Loucy (cell line): ENCODE results near the gene NHSL1.

Experiments
- H2AFZ ChIP-seq: fragments of 200-600 bp; sonication (generic); 2 replicates; pipeline ENCODE4 v1.6.0; 2016; ENCODE audit warnings: antibody characterized with exemption, mild to moderate bottlenecking, low read length, moderate library complexity
- H3F3A ChIP-seq: fragments of 200-600 bp; 2 replicates; pipeline ENCODE4 v1.6.0; 2016; ENCODE audit warnings: antibody characterized with exemption, low read depth, mild to moderate bottlenecking
- H3K27me3 ChIP-seq: fragments of 200-600 bp; sonication (generic); 2 replicates; pipeline ENCODE4 v1.6.1; 2014; ENCODE audit warnings: low read length, mild to moderate bottlenecking; ENCODE audit not compliant: insufficient read depth, poor library complexity, severe bottlenecking
- H3K36me3 ChIP-seq: fragments of 200-600 bp; sonication (generic); 2 replicates; pipeline ENCODE4 v1.6.1; 2016; ENCODE audit warnings: low read length; ENCODE audit not compliant: insufficient read depth
- H3K4me1 ChIP-seq: fragments of 200-600 bp; sonication (generic); 2 replicates; pipeline ENCODE4 v1.5.1; 2014; ENCODE audit warnings: low read length, mild to moderate bottlenecking; ENCODE audit not compliant: insufficient read depth, poor library complexity, severe bottlenecking
- H3K4me2 ChIP-seq: fragments of 200-600 bp; sonication (generic); 2 replicates; pipeline ENCODE4 v1.6.0; 2014; ENCODE audit warnings: antibody characterized with exemption, low read length, low read depth, mild to moderate bottlenecking; ENCODE audit not compliant: poor library complexity, severe bottlenecking
- H3K4me3 ChIP-seq: fragments of 200-600 bp; sonication (generic); 2 replicates; pipeline ENCODE4 v1.5.1; 2014; ENCODE audit warnings: low read length, mild to moderate bottlenecking, mixed read lengths; ENCODE audit not compliant: poor library complexity, severe bottlenecking
- H3K79me2 ChIP-seq: fragments of 200-600 bp; sonication (generic); 2 replicates; pipeline ENCODE4 v1.6.1; 2014; ENCODE audit warnings: low read length; ENCODE audit not compliant: insufficient read depth
- H3K9ac ChIP-seq: fragments of 200-600 bp; sonication (generic); 2 replicates; pipeline ENCODE4 v1.6.0; 2014; ENCODE audit warnings: mild to moderate bottlenecking, low read depth, low read length, moderate library complexity; ENCODE audit not compliant: poor library complexity, severe bottlenecking
- H3K9me2 ChIP-seq: fragments of 200-600 bp; sonication (generic); replicated peaks from 2 replicates; pipeline ENCODE4 v1.6.1; 2016; ENCODE audit warnings: low read depth, low read length, mixed read lengths
- H3K9me3 ChIP-seq: fragments of 200-600 bp; sonication (generic); 2 replicates; pipeline ENCODE4 v1.6.1; 2014; ENCODE audit warnings: mild to moderate bottlenecking, antibody characterized with exemption, low read length, low read depth; ENCODE audit not compliant: insufficient read depth
- H4K20me1 ChIP-seq: fragments of 200-600 bp; sonication (generic); 2 replicates; pipeline ENCODE4 v1.6.0; 2014; ENCODE audit warnings: antibody characterized with exemption, low read length, mild to moderate bottlenecking; ENCODE audit not compliant: insufficient read depth, poor library complexity, severe bottlenecking
- EZH2phosphoT487 ChIP-seq: fragments of 200-600 bp; IDR thresholded peaks from 2 replicates; pipeline ENCODE4 v1.6.1; 2018; ENCODE audit warnings: antibody characterized with exemption, mild to moderate bottlenecking, moderate library complexity, borderline replicate concordance
- TF ChIP-seq, protein P1 (sequence below): fragments of 200-600 bp; sonication (generic); conservative IDR thresholded peaks from 2 replicates; pipeline ENCODE4 v1.5.1; 2014; ENCODE audit warnings: mild to moderate bottlenecking, antibody characterized with exemption, low read length

NHSL1 gene

DNA sequence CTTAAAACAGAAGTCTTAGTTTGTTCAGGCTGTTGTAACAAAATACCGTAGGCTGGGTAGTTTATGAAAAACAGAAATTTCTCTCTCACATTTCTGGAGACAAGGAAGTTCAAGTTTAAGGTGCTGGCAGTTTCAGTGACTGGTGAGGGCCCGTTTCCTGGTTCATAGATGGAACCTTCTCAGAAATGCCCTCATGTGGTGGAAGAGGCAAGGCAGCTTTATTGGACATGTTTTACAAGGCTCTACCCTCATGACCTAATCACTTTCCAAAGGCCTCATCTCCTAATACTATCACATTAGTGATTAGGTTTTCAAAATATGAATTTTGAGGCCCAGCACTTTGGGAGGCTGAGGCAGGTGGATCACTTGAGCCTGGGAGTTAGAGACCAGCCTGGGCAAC is 92.9 kb downstream of the NHSL1 start:
- peaks cover 3% of the 10 kb centered on the region; the same call in 1 of the 2 replicates for H3F3A ChIP-seq
- H3K4me1 ChIP-seq = peaks cover 25% of the 10 kb centered on the region
- peak overlapping the region; percentile 52; the same call in 1 of the 2 replicates for H2AFZ ChIP-seq
- H3K36me3 ChIP-seq = no peaks in the 10 kb centered on the region; the same call in 1 of the 2 replicates
- peak overlapping the region; percentile 88 for H3K9ac ChIP-seq
- H3K4me2 ChIP-seq = peak overlapping the region; percentile 90
- TF ChIP-seq, protein P1, sequence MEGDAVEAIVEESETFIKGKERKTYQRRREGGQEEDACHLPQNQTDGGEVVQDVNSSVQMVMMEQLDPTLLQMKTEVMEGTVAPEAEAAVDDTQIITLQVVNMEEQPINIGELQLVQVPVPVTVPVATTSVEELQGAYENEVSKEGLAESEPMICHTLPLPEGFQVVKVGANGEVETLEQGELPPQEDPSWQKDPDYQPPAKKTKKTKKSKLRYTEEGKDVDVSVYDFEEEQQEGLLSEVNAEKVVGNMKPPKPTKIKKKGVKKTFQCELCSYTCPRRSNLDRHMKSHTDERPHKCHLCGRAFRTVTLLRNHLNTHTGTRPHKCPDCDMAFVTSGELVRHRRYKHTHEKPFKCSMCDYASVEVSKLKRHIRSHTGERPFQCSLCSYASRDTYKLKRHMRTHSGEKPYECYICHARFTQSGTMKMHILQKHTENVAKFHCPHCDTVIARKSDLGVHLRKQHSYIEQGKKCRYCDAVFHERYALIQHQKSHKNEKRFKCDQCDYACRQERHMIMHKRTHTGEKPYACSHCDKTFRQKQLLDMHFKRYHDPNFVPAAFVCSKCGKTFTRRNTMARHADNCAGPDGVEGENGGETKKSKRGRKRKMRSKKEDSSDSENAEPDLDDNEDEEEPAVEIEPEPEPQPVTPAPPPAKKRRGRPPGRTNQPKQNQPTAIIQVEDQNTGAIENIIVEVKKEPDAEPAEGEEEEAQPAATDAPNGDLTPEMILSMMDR = peak; percentile 43
- TF ChIP-seq EZH2phosphoT487 = no peak
- H3K79me2 ChIP-seq = peaks cover 12% of the 10 kb centered on the region; the same call in 1 of the 2 replicates
- H4K20me1 ChIP-seq = no peaks in the 10 kb centered on the region
- H3K27me3 ChIP-seq = no peaks in the 10 kb centered on the region
- peak overlapping the region; percentile 82 for H3K4me3 ChIP-seq
- no peaks in the 10 kb centered on the region for H3K9me2 ChIP-seq
- no peaks in the 10 kb centered on the region for H3K9me3 ChIP-seq

DNA sequence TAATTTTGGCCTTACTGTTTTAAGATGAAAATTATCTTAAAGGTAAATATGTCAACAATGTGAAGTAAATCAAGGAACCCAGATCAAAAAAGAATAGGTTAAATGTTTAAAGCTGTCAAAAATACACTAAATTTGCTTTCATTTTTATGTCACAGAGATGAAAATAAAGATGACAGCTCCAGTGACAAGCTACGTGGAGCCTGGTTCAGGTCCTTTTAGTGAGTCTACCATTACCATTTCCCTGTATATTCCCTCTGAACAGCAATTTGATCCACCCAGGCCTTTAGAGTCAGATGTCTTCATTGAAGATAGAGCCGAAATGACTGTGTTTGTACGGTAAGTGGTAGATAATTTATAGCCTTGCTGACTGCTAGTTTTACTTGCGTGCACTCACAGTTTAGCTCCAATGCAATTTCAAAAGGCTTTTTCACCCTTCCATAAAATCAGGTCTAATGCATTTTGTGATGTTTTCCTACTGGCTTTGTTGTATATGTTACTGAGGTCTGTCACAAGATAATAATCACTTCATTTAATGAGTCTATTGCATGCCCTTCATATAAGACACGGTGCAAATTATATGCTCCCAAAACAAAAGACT is 93.4 kb downstream of the NHSL1 start:
- no peaks in the 10 kb centered on the region for H3K9me2 ChIP-seq
- no peak for TF ChIP-seq EZH2phosphoT487
- TF ChIP-seq, protein P1 = no peak
- H4K20me1 ChIP-seq = no peaks in the 10 kb centered on the region
- peak overlapping the region; percentile 90 for H3K4me2 ChIP-seq
- H3K4me1 ChIP-seq = peaks cover 20% of the 10 kb centered on the region
- H3K36me3 ChIP-seq = no peaks in the 10 kb centered on the region; the same call in 1 of the 2 replicates
- no peaks in the 10 kb centered on the region for H3K9me3 ChIP-seq
- H3K79me2 ChIP-seq = peaks cover 12% of the 10 kb centered on the region; the same call in 1 of the 2 replicates
- H3K27me3 ChIP-seq = no peaks in the 10 kb centered on the region
- peak overlapping the region; percentile 52; the same call in 1 of the 2 replicates for H2AFZ ChIP-seq
- H3K9ac ChIP-seq = peak overlapping the region; percentile 88
- peak overlapping the region; percentile 82 for H3K4me3 ChIP-seq
- peaks cover 3% of the 10 kb centered on the region; the same call in 1 of the 2 replicates for H3F3A ChIP-seq

DNA sequence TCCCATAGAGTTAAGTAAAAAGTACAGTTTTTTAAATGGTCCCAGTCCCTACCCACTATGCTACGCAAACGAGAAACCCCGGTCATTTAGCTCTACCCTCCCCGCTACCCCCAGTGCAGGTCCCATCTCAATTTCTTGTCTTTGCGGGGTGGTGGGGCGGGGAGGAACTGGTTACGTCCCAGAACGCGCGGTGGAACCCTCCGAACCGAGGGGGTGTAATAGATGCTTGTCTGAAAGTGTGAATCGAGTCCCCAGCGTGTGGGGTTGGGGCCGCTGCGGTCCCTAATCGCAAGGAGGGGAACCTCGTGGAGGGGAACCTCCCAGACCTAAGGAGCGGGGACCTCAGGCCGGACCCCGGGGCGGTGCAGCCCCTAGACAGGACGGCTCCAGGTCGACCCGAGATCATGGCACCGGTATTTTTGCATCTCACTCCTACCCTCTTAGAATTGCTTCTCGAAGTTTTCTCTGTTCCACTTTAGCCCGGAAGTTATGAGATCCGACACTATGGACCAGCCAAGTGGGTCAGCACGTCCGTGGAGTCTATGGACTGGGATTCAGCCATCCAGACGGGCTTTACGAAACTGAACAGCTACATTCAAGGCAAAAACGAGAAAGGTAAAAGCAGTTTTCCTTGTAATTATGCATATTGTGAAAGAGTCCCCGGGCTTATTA is 94.5 kb downstream of the NHSL1 start:
- peaks cover 3% of the 10 kb centered on the region; the same call in 1 of the 2 replicates for H3F3A ChIP-seq
- H3K27me3 ChIP-seq = no peaks in the 10 kb centered on the region
- H3K9me3 ChIP-seq = no peaks in the 10 kb centered on the region
- H3K9ac ChIP-seq = peak overlapping the region; percentile 88
- no peaks in the 10 kb centered on the region for H4K20me1 ChIP-seq
- H3K4me2 ChIP-seq = peak overlapping the region; percentile 90
- H2AFZ ChIP-seq = peak overlapping the region; percentile 94
- TF ChIP-seq, protein P1 = no peak
- no peak for TF ChIP-seq EZH2phosphoT487
- peaks cover 19% of the 10 kb centered on the region for H3K4me1 ChIP-seq
- H3K79me2 ChIP-seq = peaks cover 12% of the 10 kb centered on the region; the same call in 1 of the 2 replicates
- no peaks in the 10 kb centered on the region; the same call in 1 of the 2 replicates for H3K36me3 ChIP-seq
- peak overlapping the region; percentile 82 for H3K4me3 ChIP-seq
- no peaks in the 10 kb centered on the region for H3K9me2 ChIP-seq
